Measurements from ENCODE around the gene GRB10. TPM values are rescaled to one million over a fixed set of nuclear protein-coding genes. Genes with fewer than 3 reads are reported as not detected.
A peak's percentile ranks its signal among the peaks of the same experiment; 100 is the strongest.

GRB10 gene
- polyA plus RNA-seq, 3 donors, result 1.3 to 3.1 (median 1.5) TPM

DNA sequence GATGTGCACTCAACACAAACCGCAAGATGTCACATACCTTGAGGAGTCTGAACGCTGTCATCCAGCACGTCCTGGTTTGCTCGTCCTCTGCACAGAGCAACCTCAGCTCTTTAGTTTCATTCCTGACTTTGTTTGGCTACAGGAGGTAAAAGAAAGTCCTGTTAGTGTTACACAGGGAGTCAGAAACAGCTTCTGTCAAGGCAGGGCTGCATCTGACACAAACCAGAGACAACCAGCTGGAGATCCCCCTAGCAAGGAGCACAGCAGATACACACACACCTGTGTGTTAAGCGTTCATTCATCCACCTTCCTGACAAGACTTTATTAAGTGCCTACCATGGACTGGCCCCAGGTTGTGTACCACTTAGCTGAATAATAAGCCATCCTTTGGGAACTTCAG lies 170.0 kb downstream of the GRB10 start:
- Histone ChIP-seq H3K27ac (ENCODE audit: low read depth in 1 of 2, low read length in 2 of 2) (no peak overlapping the region), H3K9me3 (replicated peaks in 1 of 2; ENCODE audit: control insufficient read depth in 1 of 2, insufficient read depth in 1 of 2, low read length in 2 of 2) (no peaks in the 10 kb centered on the region), H3K4me3 (replicated peaks in 1 of 3; ENCODE audit: low read depth in 2 of 3, low read length in 3 of 3) (no peak overlapping the region), H2AFZ (ENCODE audit: insufficient read depth, low read depth, low read length, poor library complexity, severe bottlenecking) (no peak overlapping the region), H3K4me1 (ENCODE audit: control insufficient read depth in 1 of 2, insufficient read depth in 2 of 2, low read length in 2 of 2) (peaks cover 16 to 22% of the 10 kb centered on the region in 2 donors), H3K36me3 (replicated peaks in 1 of 2; ENCODE audit: control insufficient read depth in 1 of 2, insufficient read depth in 2 of 2, low read length in 2 of 2) (peaks cover 0 to 6% of the 10 kb centered on the region in 2 donors), H3K9ac (ENCODE audit: insufficient read depth, low read length, poor library complexity, severe bottlenecking) (no peak overlapping the region), H3K4me2 (replicated peaks; ENCODE audit: extremely low read depth, low read length, poor library complexity, severe bottlenecking) (no peak overlapping the region), H4K20me1 (ENCODE audit: insufficient read depth, low read length) (no peaks in the 10 kb centered on the region), H3K27me3 (ENCODE audit: control insufficient read depth in 2 of 2, insufficient read depth in 2 of 2, low read length in 2 of 2) (no peaks in the 10 kb centered on the region), H3K79me2 (ENCODE audit: insufficient read depth, low read length) (no peaks in the 10 kb centered on the region)
- H3K27ac Mint-ChIP-seq, result no peak overlapping the region
- peaks cover 2 to 3% (median 2%) of the 10 kb centered on the region in 3 donors for H3K27me3 Mint-ChIP-seq (ENCODE audit: low read depth in 3 of 3)
- TF ChIP-seq, protein P1, sequence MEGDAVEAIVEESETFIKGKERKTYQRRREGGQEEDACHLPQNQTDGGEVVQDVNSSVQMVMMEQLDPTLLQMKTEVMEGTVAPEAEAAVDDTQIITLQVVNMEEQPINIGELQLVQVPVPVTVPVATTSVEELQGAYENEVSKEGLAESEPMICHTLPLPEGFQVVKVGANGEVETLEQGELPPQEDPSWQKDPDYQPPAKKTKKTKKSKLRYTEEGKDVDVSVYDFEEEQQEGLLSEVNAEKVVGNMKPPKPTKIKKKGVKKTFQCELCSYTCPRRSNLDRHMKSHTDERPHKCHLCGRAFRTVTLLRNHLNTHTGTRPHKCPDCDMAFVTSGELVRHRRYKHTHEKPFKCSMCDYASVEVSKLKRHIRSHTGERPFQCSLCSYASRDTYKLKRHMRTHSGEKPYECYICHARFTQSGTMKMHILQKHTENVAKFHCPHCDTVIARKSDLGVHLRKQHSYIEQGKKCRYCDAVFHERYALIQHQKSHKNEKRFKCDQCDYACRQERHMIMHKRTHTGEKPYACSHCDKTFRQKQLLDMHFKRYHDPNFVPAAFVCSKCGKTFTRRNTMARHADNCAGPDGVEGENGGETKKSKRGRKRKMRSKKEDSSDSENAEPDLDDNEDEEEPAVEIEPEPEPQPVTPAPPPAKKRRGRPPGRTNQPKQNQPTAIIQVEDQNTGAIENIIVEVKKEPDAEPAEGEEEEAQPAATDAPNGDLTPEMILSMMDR (IDR thresholded peaks at IDR 0.05), result no peak
- intact Hi-C loops (cut with micrococcal nuclease), result no loop called here
- no peak for DNase-seq
- H3K4me1 Mint-ChIP-seq, result peaks cover 34% of the 10 kb centered on the region
- peaks cover 8 to 17% of the 10 kb centered on the region in 2 donors for H3K36me3 Mint-ChIP-seq
- peak overlapping the region in 1 of 2 donors; percentile 46 for H3K4me3 Mint-ChIP-seq
- peaks cover 0 to 2% (median 0%) of the 10 kb centered on the region in 7 donors for H3K9me3 Mint-ChIP-seq
- 100% methylated on average over 3 of the region's 5 CpGs for WGBS (ENCODE audit: insufficient coverage)

DNA sequence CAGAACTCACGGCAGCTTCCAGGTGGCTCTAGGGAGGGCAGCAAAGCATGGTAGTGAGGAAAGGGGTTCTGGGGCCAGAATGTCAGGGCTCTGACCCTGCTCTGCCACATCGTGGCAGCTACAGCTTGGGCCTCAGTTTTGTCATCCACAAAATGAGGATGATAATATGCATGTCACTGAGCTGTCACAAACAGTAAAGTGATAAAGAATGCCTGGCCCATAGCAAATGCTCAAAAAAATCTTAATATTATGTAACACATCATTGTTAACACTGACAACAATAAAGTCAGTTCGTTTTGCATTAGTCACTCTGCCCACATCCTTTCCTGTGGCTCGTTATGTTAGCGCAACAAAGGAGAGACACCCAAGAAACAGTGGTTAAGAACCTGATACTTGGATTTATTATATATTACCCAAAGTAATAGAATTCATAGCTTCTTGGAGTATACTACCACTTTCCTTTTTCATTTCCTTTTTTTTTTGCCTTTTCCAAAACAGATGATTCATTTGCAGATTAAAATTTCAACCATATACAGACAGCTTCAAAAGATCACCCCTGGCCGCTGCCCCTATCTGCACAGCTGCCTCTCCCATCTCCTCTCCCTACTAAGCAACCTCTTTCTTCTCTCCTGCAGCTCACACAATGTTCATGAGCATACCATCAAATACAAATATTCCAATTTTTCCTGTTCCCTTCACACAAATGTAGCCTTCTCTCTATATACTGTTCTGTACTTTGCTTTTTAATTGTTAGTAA lies 172.0 kb downstream of the GRB10 start:
- intact Hi-C loops (cut with micrococcal nuclease), result no loop called here
- WGBS (ENCODE audit: insufficient coverage), result 25% methylated on average over 2 of the region's 6 CpGs
- Mint-ChIP-seq H3K9me3 (peaks cover 0 to 2% (median 0%) of the 10 kb centered on the region in 7 donors), H3K27ac (peak overlapping the region in 4 of 7 donors; percentile 12 to 42 (median 22)), H3K4me1 (peaks cover 34% of the 10 kb centered on the region), H3K36me3 (peaks cover 15 to 24% of the 10 kb centered on the region in 2 donors), H3K4me3 (peak overlapping the region in 1 of 2 donors; percentile 26), H3K27me3 (ENCODE audit: low read depth in 3 of 3) (peaks cover 2 to 3% (median 2%) of the 10 kb centered on the region in 3 donors)
- Histone ChIP-seq H3K27me3 (ENCODE audit: control insufficient read depth in 2 of 2, insufficient read depth in 2 of 2, low read length in 2 of 2) (no peaks in the 10 kb centered on the region), H3K36me3 (replicated peaks in 1 of 2; ENCODE audit: control insufficient read depth in 1 of 2, insufficient read depth in 2 of 2, low read length in 2 of 2) (peaks cover 0 to 12% of the 10 kb centered on the region in 2 donors), H2AFZ (ENCODE audit: insufficient read depth, low read depth, low read length, poor library complexity, severe bottlenecking) (peak overlapping the region; percentile 17), H3K4me3 (replicated peaks in 1 of 3; ENCODE audit: low read depth in 2 of 3, low read length in 3 of 3) (no peak overlapping the region), H3K4me1 (ENCODE audit: control insufficient read depth in 1 of 2, insufficient read depth in 2 of 2, low read length in 2 of 2) (peaks cover 16 to 22% of the 10 kb centered on the region in 2 donors), H3K9ac (ENCODE audit: insufficient read depth, low read length, poor library complexity, severe bottlenecking) (no peak overlapping the region), H4K20me1 (ENCODE audit: insufficient read depth, low read length) (no peaks in the 10 kb centered on the region), H3K4me2 (replicated peaks; ENCODE audit: extremely low read depth, low read length, poor library complexity, severe bottlenecking) (peak overlapping the region; percentile 30), H3K9me3 (replicated peaks in 1 of 2; ENCODE audit: control insufficient read depth in 1 of 2, insufficient read depth in 1 of 2, low read length in 2 of 2) (no peaks in the 10 kb centered on the region), H3K27ac (ENCODE audit: low read depth in 1 of 2, low read length in 2 of 2) (no peak overlapping the region), H3K79me2 (ENCODE audit: insufficient read depth, low read length) (no peaks in the 10 kb centered on the region)
- TF ChIP-seq, protein P1 (IDR thresholded peaks at IDR 0.05), result no peak
- peak; percentile 29 to 51 (median 35) for DNase-seq

Data from CD14-positive monocyte (primary cell).